GM19372 (cell line): ENCODE results near the gene DIP2C.
"Not testable (repeated sequence)": the region's sequence is repeated elsewhere in the genome, so short reads cannot be mapped to it uniquely, and the experiment has no call there.

ENCODE experiments used
- ATAC-seq: cut with Tn5 transposase; IDR thresholded peaks from one replicate; pipeline ENCODE4 v1.9.1; 2021; ENCODE audit warnings: mild to moderate bottlenecking, low read depth, moderate library complexity; ENCODE audit not compliant: unreplicated experiment

DIP2C gene

DNA sequence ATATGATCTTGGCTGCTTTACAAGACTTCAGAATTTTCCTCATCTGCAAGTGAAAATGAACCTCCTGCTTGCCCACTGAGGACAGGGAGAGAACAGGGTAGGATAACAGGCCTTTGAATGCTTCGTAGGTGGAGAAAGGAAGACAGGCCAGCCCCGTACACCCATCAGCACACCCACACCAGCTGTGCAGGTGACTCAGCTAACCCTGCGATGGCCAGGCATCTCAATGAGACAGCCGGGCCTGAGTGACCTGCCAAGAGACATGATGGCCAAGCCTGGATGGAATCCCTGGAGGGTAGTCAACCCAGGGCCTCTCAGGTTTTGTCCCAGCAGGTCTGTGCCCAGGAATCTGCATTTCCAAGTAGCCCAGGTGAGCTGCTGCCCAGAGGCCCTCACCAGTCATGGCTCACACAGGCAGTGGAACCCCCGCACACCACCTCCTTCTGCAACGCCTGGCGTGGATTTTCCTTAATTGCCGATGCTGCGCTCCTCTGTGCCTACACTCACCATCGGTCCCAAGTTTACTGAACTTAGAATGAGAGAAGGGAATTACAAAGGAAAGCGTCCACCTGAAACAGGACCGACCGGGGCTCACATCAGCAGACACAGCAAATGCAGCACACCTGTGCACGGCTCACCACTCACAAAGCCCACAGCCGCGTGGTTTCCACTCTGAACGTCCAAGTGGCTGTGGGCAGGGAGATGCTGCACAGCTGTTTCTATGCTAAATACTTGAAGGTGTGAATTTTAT, 163.7 kb downstream of the DIP2C start:
- no peak for ATAC-seq

- no peak for ATAC-seq
Measured at GRCh38 chr10:523925-524324, 165.5 kb downstream of the DIP2C start.

- no peak for ATAC-seq
Measured at GRCh38 chr10:522350-522749, 167.1 kb downstream of the DIP2C start.

DNA sequence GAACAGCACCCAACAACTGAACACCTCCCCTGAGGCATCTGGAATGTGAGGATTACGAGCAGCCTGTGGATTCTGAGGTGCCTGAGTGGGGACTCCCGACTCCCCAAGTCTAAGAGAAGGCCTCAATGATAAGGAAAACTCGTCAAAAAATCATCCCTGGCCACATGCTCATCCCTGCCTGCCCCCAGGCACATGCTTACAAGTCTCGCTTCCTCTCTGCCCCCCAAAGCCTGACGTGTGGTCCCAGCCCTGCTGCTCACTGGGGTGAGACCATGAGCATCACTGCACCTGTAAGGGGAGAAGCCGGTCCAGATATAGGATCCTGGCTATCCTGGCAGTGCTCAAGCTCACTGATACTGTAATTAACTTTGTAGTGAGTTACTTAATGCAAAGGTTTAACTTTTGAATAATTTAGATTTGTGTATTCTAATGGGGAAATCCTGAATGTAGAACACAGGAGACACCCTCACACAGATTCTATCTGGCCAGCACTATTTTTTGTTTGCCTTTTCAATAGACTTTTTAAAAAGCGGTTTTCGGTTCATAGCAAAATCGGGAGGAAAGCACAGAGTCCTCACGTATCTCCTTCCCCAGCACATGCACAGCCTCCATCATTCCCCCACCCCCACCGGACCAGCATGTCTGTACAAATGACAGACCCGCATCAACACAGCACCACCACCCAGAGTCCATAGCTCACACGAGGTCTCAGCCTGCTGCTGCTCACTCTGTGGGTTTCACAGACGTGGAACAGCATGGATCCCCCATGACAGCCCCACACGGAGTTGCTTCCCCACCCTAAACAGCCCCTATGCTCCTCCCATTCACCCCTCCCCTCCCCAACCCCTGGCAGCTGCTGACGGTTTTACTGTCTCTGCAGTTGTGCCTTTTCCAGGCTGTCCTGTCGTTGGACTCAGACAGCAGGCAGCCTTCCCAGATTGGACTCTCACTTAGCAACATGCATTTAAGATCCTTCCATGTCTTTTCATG, 167.9 kb downstream of the DIP2C start:
- no peak for ATAC-seq

GRCh38 chr10:520402-520787, 169.1 kb downstream of the DIP2C start:
- no peak for ATAC-seq

GRCh38 chr10:519716-520401, 169.6 kb downstream of the DIP2C start:
- ATAC-seq = no peak

- no peak for ATAC-seq
Measured at GRCh38 chr10:519055-519715, 170.3 kb downstream of the DIP2C start.

DNA sequence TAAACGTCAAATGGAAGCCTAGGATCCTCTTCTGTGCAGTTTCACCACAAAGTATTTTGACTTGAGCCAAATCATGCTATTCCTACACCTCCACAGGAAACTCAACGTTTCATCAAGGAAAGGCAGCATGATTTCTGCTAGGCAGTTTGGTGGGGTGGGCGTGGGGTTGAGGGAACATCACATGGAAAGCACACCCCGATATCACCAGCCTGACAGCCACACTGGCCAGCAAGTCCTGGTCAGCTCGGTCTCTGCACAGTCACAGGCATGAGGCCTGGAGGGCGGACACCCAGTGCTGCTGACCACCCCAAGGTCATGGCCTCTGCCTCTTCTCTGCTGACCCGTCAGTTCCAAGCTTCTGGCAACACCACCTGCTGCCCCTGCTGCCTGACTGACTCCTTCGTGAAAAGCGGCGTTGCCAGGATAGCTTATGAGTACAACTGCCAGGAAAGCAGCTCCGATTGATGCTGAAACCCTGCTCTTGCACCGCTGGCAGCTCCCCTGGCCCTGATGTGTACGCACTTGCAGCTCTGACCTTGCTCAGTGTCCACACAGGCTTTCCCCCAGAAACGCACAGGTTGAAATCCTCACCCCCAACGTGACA, 171.5 kb downstream of the DIP2C start:
- no peak for ATAC-seq

GRCh38 chr10:517241-517830, 172.1 kb downstream of the DIP2C start:
- no peak for ATAC-seq

- ATAC-seq = no peak
Measured at GRCh38 chr10:516764-517163, 172.7 kb downstream of the DIP2C start.

- no peak for ATAC-seq
Measured at GRCh38 chr10:515674-516073, 173.8 kb downstream of the DIP2C start.

DNA sequence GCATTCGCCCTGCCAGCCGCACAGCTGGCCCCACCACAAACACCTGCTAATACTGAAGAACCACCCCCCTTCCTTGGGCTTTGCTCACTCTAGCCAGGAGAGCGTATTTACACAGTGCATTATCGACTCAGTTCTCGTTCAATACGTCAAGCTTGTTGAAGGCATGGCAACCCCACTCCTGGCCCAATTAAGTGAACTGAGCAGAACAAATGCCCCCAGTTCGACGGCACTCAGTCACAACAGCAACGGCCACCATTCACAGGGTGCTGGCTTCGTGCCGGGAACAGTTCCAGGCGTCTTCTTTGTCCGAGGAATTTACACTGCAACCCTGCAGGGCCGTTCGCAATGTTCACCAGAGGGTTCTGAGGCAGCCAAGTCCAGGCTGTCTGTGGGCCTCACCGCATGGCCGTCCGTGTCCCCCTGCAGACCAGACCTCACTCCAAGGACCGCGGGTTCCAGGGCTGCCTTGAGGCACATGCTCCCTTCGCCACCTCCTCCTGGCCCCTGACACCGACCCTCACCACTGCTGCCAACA, 175.3 kb downstream of the DIP2C start:
- no peak for ATAC-seq

- ATAC-seq = no peak
Measured at GRCh38 chr10:513393-513792, 176.1 kb downstream of the DIP2C start.

- not testable (repeated sequence) for ATAC-seq
Measured at GRCh38 chr10:512661-513060, 176.8 kb downstream of the DIP2C start.

DNA sequence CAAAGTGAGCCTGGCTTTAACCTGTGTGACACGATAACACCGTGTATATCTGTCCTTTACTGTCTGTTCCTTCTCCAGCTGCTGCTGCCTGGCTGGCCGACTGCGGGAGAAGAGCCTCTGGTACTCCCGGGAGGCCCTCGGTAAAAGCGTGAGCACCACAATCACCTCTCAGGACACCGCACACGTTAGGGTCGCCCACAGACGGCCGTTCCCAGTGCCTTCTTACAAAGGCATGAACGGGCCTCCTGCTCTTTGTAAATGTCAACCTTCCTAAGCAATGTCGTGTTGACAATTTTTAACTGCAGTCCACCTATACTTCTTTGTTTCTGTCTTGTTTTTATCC, 177.6 kb downstream of the DIP2C start:
- no peak for ATAC-seq

DNA sequence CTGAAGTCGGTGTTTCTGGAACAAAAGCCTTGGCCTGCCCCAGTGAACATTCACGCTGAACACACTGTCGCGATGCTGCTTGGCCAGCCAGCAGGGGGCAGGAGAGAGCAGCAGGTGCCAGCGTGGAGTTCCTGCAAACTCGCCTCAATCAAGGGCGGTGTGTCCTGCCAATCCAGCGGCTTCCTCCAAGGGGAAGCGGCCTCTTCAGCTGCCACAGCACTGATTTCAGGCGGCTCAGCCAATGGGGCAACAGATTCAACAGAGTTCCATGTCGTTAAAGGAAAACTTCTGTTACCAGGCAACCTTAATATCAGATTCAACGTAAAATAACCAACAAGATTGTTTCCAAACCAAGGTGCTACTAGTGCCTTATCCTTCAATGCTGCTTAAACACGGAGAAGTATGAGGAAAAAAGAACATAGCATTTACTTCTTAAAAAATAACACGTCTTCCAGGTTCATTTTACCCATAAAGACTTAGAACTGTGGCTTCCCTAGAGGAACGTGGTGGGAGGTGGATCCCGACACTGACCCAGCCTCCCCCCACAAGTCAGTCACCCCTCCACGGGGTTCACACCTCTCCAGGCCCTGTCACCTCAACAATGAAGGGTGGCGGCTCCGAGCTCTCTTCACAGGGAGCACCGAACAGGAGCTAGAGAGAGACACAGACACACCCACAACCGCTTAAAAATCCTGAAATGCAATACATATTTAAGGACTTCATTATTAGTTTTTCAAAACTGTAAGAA, 178.2 kb downstream of the DIP2C start:
- ATAC-seq = peak; percentile 68

DNA sequence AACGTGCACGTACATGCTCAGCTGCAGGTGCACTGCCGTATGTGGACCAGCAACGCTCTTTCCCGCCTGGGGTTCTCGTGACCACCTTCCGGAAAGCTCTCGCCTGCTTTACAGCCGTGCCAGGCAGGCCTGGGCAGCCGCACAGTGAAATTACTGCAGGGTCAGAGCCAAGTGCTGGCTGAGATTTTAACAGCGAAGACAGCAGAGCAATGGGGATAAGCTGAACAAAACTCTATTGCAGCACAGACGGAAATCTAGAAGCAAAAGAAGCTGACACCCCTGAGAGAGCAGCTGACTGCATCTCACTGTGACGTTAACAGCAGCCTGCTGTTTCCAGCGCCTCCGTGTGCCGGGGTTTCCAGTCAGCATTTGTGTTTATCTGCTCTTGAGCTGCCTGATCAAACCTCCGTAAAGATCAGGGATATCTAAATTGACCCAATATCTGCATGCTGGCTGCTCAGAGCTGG, 179.0 kb downstream of the DIP2C start:
- ATAC-seq = no peak

DNA sequence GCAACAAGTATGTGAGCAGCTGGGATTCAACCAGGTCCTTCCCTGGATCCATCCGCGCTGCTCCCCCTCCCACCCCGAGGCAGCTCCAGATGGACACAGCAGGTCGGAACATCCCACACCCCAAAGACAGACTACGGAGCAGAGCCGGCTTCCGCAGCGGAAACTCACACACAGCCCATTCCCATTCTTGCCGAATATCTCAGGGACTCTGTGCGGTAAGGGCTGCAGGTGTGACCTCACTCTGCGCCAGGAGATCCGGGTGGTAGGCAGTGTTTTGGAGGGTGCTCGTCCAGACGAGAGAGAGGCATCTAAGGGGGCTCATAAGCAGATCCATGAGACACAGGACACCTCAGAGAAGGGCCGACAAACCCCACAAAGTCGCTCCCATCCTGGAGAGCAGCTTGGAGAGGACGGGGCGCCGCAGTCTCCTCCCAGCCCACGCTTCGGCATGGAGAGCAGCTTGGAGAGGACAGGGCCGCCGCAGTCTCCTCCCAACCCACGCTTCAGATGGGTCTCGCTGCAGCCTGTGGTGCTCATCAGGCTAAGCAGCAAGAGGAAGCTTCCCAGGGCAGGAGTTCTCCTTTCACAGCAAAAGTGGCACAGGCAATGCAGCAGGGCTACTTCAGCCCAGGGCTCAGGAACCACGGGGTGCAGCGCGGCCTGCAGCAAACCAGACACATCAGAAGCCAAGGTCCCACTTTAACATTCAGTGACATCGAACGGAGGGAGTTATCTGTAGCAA, 179.9 kb downstream of the DIP2C start:
- ATAC-seq = no peak
